Ammon's horn (tissue), 1 donor: ENCODE results near the gene CAPN11.
A peak's percentile ranks its signal among the peaks of the same experiment; 100 is the strongest.
"Not testable (repeated sequence)": the region's sequence is repeated elsewhere in the genome, so short reads cannot be mapped to it uniquely, and the experiment has no call there.

Source experiments
- DNase-seq: peaks from one replicate; pipeline ENCODE4 v3.0.0-alpha.2; 2016; ENCODE audit warnings: low spot score

The CAPN11 gene

DNA sequence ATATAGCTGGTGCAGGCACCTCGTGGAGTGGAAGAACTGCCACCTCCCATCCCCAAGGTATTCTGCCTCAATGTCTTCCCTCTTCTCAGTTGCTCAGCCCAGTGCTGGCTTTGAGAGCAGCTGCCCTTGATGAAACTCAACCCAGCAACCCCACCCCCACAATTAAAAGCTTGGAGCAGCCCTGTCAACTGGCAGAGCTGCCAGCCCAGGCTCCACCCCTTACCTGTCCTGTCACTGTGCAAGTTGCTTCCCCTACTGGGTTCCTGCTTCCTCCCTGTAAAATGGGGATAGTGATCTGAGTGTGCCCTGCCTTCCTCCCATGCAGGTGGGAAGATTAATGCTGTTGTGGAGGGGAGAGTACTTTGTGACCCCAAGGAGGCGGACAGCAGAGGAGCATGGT, 26.7 kb upstream of the CAPN11 start:
- no peak for DNase-seq

DNA sequence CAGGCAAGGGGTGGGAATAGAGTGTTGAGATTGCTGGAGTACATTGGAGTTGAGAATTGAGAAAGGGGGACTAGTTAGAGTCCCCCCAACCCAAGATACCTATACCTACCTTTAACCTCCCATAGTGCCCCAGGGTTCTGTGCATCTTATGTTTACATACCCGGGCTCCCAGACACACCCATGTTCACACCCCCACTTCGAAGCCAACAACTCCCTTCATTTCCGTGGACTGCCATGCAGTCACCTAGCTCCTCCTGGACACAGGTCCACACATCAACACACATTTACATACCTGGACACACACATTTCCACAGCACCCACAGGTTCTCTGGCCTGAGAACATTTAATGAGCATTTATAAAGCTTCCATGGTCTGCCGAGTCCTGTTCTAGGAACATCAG, 26.1 kb upstream of the CAPN11 start:
- no peak for DNase-seq

DNA sequence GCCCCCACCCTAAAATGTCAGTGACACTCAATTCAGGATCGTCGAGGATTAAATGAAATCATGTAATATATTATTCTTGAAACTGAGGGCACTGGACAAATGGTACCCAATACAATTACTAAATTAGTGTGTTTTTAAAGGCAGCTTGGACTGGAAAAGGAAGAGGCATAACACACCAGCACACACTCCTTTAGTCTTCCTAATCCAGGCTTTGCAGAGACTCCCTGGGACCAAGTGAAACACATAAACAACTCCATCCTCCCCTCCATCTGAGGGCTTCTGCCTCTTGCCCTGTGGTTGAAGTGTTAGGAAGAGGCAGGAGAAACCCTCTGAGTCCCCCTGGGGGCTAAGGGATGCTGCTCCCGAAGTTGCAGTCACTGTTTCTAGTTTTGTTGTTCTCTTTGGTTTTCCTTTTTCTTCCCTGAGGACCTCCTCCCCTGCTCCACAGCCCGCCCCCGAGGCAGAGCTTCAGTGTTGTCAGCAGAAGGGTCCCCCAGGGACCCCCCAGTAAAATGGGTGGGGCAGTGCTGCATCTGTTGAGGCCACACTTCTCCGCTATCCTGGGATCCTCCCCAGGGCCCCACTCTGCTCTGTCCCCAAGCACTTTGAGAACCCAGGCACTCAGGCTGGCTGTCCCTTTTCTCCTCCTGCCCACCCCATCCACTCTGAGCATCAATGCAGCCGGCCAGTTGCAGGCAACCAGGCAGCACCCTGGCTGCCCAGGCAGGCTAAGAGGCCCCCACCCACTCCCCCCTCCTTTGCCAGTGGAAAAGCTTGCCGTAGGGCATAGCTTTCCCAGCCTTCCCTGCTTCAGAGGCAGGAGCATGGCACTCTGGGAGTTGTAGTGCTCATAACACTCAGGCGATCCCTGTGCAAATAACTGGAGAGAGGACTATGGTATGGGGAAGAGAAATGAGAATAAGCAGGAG, 25.4 kb upstream of the CAPN11 start:
- peak; percentile 76 for DNase-seq

DNA sequence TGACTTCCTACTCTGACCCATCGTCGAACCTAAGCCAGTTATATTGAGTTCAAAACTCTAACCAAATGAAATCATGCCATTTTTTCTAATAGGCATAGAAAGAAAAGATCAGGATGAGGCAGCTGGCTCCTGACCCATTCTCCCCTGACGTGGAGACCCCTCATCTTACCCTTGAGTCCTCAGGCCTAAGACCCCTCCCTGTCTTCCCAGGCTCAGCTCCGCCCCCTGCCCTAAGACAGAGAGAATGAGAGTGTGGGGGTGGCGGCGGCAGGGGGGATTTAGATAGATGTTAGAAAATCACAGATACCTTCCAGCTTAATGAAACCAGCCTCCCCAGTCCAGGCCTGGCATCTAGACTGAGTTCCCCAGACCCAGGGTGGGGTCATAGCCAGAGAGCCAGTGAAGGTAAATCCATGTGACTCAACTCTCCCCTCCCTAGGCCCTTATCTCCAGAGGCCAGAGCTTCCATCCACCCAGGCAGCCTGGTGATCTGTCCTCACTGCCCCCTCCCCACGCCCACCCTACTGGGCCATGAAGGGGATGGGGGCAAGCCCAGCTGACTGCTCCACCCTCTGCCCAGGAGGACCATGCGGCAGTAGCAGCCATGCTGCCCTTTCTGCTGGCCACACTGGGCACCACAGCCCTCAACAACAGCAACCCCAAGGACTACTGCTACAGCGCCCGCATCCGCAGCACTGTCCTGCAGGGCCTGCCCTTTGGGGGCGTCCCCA, 24.5 kb upstream of the CAPN11 start:
- no peak for DNase-seq

DNA sequence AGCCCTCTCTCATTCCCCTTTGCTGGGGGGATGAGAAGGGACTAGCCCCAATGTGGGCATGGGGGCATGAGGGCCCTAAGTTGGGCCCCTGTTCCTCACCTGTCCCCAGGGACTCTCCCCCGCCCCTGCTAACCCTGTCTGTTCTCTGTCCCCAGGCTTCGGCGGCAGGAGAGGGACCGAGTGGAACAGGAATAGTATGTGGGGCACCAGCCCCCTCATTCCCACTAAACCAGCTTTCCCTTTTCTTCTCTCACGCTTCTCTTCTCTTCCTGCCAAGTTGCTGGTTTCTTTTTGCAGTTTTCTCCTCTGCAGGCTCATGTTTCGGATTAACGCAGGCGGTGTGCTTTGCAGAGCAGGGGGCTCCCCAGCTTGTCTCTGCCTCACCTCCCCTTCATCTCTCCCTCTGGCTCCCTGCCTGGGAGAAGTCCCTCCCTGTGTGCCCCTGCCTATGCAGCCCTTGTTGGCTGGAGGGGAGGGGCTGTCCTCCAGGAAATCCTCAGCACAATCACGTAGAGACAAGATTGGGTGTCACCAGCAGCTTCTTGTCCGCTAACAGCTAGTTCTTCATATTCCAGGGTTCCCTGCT, 23.4 kb upstream of the CAPN11 start:
- no peak for DNase-seq

DNA sequence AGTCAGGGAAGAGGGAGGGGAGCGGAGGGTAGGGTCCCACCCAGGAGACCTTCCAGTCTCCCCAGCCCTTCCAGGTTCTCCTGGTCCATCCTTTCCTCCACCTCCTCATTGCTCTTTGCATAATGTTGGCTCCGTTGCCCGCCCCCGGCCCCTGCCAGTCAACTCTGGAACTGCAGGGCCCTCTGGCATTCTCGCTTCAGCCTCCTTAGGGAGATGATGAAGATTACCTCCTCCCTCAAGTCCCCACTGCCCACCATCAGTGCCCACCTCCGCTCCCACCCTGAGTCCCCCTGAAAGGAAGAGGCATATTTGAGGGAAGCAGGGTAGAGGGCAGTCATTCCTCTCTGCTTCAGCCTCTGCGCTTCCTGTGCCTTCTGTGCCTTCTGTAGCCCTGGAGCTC, 22.7 kb upstream of the CAPN11 start:
- DNase-seq: no peak

DNA sequence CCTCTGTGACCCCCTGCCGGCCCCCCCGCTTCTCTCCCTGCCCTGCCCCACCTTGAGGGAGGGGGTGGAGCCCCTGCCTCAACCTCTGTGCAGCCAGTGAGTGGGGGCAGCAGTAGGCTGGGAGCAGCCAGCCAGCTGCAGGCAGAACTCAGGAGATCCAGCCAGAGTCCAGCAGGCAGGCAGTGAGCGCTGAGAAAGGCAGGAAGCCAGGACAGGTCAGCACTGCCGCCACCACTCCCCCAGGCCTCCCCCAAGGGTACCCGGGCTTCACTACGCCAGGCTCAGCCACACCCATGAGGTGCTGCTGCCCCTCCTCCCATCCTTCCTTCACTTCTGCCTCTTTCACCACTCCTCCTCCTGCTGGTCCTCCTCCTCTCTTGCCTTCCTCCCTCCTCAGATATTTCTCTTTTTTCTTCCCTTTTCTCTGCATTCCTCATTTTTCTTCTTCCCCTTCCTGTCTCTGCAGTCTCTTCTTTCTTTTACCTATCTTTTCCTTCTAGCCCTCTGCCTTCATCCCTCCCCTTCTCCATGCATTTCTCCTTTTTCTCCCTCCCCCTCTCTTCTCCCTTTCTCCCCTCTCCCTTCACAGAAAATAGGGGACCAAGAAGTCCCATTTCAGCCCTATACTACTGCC, 19.8 kb upstream of the CAPN11 start:
- no peak for DNase-seq

DNA sequence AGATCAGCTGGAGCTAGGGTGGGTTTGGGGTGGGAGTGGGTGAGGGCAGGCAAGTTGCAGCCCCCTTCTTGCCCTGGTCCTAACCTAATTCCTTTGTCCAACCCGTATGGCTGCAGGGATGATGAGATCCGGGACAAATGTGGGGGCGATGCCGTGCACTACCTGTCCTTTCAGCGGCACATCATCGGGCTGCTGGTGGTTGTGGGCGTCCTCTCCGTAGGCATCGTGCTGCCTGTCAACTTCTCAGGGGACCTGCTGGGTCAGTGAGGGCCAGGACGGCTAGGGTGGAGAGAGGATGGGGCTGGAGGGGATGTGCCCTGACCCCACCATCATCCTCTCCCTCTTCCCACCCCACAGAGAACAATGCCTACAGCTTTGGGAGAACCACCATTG, 19.3 kb upstream of the CAPN11 start:
- DNase-seq: no peak

DNA sequence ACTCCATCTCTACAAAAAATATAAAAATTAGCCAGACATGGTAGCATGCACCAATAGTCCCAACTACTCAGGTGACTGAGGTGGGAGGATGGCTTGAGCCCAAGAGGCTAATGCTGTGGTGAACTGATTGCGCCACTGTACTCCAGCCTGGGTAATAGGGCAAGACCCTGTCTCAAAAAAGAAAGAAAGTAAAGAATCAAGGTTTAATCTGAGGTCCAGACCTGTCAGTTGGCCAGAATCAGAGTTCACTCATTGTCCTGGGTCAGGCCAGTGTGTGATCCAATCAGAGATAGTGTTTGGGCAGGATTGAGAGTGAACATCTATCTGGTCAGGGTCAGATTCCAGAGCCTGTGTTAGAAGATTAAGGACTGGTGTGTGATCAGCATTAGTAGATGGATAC, 15.8 kb upstream of the CAPN11 start:
- no peak for DNase-seq

DNA sequence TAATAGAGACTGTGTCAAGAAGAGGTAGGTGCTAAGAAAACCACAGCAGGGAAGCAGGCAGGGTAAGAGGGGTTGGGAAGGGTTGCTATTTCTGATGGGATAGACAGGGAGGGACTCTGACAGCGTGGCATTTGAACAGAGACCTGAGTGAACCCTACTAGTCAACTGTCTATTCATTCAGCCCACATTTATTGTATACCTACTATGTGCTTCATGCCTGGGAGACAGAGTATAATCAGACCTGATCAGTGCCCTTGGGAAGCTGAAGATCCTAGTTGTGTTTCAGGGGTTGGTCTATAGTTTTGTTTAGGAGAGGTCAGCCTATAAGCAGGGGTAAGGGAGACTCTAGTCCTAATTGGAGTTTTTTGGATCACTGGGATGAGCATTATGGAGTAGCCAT, 14.9 kb upstream of the CAPN11 start:
- DNase-seq: no peak

DNA sequence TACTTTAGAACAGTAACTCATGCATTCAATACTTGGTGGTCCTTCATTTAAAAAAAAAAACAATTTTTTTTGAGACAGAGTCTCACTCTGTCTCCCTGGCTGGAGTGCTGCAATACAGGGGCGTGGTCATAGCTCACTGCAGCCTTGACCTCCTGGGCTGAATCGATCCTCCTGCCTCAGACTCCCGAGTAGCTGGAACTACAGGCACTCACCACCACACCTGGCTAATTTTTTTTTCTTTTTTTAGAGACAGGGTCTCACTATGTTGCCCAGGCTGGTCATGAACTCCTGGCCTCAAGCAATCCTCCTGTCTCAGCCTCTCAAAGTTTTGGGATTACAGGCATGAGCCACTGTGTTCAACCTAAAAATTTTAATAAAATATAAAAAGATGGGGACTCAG, 14.1 kb upstream of the CAPN11 start:
- not testable (repeated sequence) for DNase-seq

DNA sequence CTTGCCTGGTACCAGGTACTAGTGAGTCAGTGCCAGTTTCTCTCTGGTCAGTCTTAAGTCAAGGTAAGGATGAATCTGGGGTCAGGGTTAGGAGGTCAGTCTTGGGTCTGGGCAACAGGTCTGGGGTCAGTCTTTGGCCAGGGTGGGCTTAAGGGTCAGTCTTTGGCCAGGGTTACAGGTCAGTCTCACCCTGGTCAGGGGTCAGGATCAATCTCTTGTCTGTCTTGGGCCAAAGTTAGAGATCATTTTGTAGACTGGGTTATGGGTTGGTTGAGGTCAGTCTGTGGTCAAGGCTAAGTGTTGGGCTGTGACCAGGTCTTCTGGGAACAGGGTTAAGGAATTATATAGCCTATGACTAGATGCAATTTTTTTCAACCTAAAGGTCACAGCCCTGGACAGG, 12.8 kb upstream of the CAPN11 start:
- DNase-seq: no peak

DNA sequence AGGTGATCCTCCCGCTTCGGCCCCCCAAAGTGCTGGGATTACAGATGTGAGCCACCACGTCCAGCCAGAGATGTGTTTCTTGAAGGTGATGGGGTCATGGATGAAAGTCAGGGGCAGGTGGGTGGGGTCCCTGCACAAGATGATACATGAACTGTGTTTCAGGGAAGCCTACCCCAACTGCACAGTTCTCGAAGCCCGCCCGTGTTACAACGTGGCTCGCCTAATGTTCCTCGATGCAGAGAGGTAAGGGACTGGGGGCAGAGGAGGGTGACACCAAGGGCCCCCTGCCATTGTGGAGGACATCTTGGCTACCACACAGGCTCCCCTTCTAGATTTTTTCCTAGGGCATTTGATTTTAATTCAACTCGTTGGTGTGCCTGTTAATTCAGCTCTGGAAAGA, 11.9 kb upstream of the CAPN11 start:
- no peak for DNase-seq

DNA sequence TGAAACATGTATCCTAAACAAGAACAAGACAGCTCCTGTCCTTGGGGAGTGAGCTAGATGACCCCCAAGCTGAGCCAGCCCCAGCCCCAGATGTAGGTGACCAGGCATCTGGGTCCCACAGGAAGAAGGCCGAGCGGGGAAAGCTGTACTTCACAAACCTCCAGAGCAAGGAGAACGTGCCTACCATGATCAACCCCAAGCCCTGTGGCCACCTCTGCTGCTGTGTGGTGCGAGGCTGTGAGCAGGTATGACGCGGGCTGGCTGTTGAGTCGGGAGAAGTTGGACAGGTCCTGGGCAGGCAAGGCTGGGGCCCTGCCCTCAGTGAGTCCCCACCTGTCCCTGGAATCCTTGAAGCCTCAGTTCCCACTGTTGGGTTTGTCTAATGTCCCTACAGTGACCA, 11.4 kb upstream of the CAPN11 start:
- no peak for DNase-seq

DNA sequence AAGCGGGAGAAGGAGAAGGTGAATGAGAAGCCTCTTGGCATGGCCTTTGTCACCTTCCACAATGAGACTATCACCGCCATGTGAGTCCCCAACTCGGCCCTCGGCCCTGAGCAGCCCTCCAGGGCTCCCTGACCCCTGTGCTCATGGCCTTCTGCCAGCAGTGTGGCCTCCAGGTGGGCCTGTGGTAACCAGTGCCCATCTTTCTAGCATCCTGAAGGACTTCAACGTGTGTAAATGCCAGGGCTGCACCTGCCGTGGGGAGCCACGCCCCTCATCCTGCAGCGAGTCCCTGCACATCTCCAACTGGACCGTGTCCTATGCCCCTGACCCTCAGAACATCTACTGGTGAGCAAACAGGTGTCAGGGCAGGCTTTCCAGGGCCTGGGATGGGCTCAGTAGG, 10.3 kb upstream of the CAPN11 start:
- DNase-seq: no peak

DNA sequence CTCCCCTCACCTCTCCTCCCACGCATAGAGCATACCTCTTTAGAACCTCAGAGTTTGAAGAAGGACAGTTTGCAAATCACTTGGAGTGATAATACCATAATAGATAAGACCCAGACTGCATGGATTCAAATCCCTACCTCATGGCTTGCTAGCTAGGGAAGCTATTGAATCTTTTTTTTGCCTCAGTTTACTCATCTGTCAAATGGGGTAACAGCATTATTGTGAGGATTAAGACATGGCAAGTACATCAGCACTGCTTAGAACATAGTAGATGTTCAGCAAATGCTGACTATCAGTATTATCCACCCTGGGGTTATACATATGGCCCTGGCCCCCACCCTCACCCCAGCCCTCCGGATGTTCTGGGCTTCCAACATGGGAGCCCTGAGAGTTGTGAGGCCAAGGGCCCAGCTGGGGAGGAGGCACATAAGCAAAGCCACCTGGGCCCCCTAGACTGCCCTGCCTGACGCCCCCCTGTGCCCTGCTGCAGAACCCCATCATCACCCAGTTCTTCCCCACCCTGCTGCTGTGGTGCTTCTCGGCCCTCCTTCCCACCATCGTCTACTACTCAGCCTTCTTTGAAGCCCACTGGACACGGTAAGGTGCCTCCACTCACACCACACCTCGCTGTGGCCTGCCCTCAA, 9.1 kb upstream of the CAPN11 start:
- DNase-seq: no peak

DNA sequence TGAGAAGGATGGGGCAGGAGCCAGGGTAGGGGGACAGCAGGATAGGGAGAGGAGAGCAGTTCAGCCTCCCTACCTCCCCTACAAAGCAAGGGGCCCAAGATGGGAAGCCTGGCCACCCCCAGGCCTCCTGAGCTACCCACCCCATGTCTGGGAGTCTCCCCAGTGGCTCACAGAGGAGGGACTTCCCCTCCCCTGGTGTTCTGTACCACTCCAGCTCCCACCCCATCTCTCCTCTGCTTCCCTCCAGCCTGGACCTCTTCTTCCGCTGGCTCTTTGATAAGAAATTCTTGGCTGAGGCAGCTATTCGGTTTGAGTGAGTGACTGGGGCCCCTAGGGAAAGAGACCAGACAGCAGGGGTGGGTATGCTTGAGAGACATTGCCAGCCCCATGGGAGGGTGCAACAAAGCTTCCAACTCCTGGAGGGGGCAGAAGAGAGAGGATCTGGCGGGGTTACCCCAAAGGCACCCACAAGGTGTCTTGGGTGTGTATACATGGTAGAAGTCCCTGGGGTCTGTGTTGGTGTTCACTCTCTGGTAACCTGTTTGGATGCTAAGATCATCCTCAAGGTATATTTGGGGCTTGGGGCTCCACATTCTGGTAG, 8.2 kb upstream of the CAPN11 start:
- no peak for DNase-seq

DNA sequence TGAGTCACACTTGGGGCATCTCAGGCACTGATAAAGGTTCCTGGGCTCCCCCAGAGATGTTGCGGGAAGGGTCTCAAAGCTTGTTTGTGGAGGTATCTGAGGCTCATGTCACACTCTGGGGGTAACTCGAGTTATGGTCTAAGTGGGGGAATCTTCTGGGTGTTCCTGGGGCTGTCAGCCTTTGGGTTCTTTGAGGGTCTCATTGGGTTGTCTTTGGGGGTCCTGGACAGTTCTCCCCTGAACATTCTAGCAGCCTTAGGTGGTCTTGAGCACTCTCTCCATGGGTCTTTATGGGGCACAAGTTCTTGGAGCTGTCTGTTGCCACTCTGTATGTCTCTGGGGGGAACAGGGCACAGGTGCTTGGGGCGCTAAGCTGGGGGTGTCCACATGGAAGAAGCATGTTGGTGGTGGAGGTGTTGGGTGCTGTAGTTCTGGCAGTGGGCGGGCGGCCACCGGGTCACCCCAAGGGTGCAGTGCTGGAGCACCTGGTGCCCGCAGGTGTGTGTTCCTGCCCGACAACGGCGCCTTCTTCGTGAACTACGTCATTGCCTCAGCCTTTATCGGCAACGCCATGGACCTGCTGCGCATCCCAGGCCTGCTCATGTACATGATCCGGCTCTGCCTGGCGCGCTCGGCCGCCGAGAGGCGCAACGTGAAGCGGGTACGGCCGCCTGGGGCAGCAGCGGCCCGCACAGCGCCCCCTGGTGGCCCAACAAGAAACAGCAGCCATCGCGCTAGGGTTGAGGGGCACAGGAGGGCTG, 7.1 kb upstream of the CAPN11 start:
- peak; percentile 69 for DNase-seq

DNA sequence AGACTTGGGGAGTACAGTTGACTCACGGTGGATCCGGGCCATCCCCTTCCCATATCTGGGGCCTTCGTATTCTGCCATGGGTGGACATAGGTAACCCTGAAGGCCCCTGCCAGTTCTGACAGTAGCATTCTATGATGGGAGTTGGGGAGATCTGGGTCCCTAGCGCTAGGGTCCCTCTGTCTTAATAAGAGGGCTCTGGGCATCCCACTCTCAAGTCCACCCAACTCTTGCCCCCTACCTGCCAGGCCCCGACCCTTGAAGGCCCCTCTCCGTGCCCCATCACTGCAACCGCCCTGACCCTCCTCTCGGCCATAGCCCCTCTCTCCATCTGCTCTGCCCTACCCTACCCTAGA, 6.5 kb upstream of the CAPN11 start:
- DNase-seq: no peak

DNA sequence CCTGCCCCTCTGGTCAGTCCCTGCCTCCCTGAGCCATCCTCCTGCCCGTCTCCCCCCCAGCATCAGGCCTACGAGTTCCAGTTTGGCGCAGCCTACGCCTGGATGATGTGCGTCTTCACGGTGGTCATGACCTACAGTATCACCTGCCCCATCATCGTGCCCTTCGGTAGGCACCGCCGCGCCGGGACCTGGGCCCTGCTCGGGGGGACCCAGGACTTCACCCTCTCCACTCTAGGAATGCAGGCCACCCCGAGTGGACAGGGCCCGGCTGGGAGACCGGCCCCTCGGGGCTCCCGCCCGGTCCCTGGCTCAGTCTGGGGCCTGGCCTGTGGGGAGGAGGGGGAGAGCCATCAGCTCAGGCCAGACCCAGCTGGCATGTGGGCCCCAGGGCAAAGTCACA, 6.1 kb upstream of the CAPN11 start:
- no peak for DNase-seq

DNA sequence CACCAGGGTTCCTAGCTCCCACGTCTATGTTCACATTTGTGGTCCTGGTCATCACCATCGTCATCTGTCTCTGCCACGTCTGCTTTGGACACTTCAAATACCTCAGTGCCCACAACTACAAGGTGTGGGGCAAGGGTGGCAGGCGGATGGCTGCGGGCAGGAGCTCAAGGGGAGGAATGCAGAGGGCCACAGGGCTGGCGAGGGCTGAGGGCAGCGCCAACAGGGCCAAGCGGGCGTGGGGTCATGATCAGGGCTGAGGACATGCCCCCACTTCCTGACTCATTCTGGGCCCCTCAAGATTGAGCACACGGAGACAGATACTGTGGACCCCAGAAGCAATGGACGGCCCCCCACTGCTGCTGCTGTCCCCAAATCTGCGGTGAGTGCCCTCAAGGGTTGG, 4.6 kb upstream of the CAPN11 start:
- no peak for DNase-seq
